MM.1S (cell line): ENCODE results near the gene RBFOX2.

Experiments used
- CTCF ChIP-seq: fragments of 300-600 bp; sonication (generic); IDR thresholded peaks from 2 replicates; pipeline ENCODE4 v1.5.1; 2016; ENCODE audit warnings: antibody characterized with exemption, low read length, mixed read lengths
- EZH2 ChIP-seq: fragments of 300-600 bp; sonication (generic); optimal IDR thresholded peaks from 2 replicates; pipeline ENCODE3; 2017; ENCODE audit warnings: low read depth, mild to moderate bottlenecking, antibody characterized with exemption, low read length, mixed read lengths
- EZH2phosphoT487 ChIP-seq: fragments of 300-600 bp; sonication (generic); IDR thresholded peaks from 2 replicates; pipeline ENCODE4 v1.6.1; 2018; ENCODE audit warnings: antibody characterized with exemption, low read length

GRCh38 chr22:35804421-35804820, 224.2 kb downstream of the RBFOX2 start:
- TF ChIP-seq CTCF (no peak), EZH2 (no peak), EZH2phosphoT487 (no peak)
